ENCODE data around the gene BAIAP2L1.

DNA sequence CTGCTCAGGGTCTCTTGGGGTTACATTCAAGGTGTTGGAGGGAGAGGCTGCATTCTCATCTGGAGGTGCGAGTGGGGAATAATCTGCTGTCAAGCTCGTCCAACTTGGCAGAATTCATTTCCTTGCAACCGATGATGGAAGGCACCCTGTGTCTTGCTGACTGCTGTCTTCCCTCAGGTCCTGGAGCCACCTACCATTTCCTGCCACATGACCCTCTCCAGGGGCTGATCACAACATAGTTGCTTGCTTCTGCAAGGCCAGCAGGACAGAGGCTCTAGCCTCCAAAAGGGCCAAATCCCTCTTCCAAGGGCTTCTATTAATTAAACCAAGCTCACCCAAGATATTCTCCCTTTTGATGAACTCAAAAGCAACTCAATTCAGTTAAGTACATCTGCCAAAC lies 133.6 kb downstream of the BAIAP2L1 start:
- TF ChIP-seq, protein P1, sequence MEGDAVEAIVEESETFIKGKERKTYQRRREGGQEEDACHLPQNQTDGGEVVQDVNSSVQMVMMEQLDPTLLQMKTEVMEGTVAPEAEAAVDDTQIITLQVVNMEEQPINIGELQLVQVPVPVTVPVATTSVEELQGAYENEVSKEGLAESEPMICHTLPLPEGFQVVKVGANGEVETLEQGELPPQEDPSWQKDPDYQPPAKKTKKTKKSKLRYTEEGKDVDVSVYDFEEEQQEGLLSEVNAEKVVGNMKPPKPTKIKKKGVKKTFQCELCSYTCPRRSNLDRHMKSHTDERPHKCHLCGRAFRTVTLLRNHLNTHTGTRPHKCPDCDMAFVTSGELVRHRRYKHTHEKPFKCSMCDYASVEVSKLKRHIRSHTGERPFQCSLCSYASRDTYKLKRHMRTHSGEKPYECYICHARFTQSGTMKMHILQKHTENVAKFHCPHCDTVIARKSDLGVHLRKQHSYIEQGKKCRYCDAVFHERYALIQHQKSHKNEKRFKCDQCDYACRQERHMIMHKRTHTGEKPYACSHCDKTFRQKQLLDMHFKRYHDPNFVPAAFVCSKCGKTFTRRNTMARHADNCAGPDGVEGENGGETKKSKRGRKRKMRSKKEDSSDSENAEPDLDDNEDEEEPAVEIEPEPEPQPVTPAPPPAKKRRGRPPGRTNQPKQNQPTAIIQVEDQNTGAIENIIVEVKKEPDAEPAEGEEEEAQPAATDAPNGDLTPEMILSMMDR (IDR thresholded peaks at IDR 0.05), result no peak
- no peak for TF ChIP-seq POLR2A (IDR thresholded peaks at IDR 0.05)

Data from right lobe of liver (tissue), 4 donors.